DND-41 (cell line): ENCODE results near the gene ANKRD39.

Source experiments
- CTCF ChIP-seq: IDR thresholded peaks from 2 replicates; pipeline ENCODE4 v1.5.1; 2012; ENCODE audit warnings: borderline replicate concordance, low read length, moderate library complexity, mild to moderate bottlenecking; ENCODE audit not compliant: poor library complexity, severe bottlenecking; ENCODE audit errors: extremely low read depth
- EZH2 ChIP-seq: IDR thresholded peaks from 3 replicates; pipeline ENCODE4 v1.6.1; 2012; ENCODE audit warnings: borderline replicate concordance, low read depth, mild to moderate bottlenecking, moderate library complexity, low read length, inconsistent platforms; ENCODE audit not compliant: severe bottlenecking

- no peak for TF ChIP-seq CTCF
- TF ChIP-seq EZH2, result no peak
Measured at GRCh38 chr2:96823198-96823597, 34.6 kb downstream of the ANKRD39 start.
